ENCODE data around the gene SAMHD1.

DNA sequence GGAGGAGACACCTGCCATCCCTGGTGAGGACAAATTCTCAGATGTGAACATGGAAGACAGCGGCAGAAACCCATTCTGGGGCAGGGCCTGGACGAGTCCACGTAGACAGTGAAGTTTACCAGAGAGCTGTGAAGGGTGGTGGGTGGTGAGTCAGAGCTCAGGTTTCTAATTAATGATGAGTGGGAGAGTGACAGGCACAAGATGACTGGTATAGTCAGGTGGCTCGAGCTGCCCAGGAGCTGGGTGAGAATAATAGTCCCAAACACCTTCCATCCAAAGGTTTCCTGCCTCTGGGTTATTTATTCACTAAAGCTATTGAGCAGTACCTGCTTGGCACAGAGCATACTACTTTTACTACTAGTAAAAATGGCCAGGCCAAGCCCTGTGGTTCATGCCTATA is 69.6 kb downstream of the SAMHD1 start:
- TF ChIP-seq EZH2phosphoT487 (IDR thresholded peaks at IDR 0.05; ENCODE audit: insufficient read depth, low read depth) (no peak), EZH2 (IDR thresholded peaks at IDR 0.05; ENCODE audit: insufficient read depth, poor library complexity, severe bottlenecking) (no peak)

All from GM23248 (cell line).